K562 (cell line): ENCODE data around the gene SMIM29. TPM values are rescaled to one million over a fixed set of nuclear protein-coding genes. Genes with fewer than 3 reads are reported as not detected.

Experiments
- ARID1B ChIP-seq: fragments of 450-650 bp; IDR thresholded peaks from 2 replicates; pipeline ENCODE4 v1.6.1; 2016; ENCODE audit warnings: antibody characterized with exemption, mild to moderate bottlenecking, inconsistent platforms
- ARID2 ChIP-seq: fragments of 450-650 bp; IDR thresholded peaks from 2 replicates; pipeline ENCODE4 v1.6.1; 2017; ENCODE audit warnings: antibody characterized with exemption, mild to moderate bottlenecking
- DLX4 ChIP-seq: fragments of 250-450 bp; sonication (Bioruptor Pico); IDR thresholded peaks from 2 replicates; pipeline ENCODE4 v1.6.1; 2021; ENCODE audit warnings: mild to moderate bottlenecking
- HDAC1 ChIP-seq, 2 experiments: fragments of 450-650 bp; IDR thresholded peaks; 2 replicates each; pipeline ENCODE4 v1.6.1; 2016 to 2017; ENCODE audit warnings: inconsistent platforms in 1 of 2, mild to moderate bottlenecking in 1 of 2, moderate library complexity in 1 of 2
- HEY1 ChIP-seq: fragments of 250-450 bp; sonication (Bioruptor Pico); IDR thresholded peaks from 2 replicates; pipeline ENCODE4 v1.5.0; 2020; ENCODE audit warnings: mild to moderate bottlenecking, moderate library complexity, borderline replicate concordance
- HNRNPLL ChIP-seq: fragments of 200-400 bp; formaldehyde crosslinking; IDR thresholded peaks from 2 replicates; pipeline ENCODE4 v1.6.1; 2017; ENCODE audit warnings: low read length, low read depth, mild to moderate bottlenecking; ENCODE audit not compliant: poor library complexity, severe bottlenecking
- PHF8 ChIP-seq: fragments of 200-600 bp; sonication (generic); IDR thresholded peaks from 2 replicates; pipeline ENCODE4 v1.6.1; 2012; ENCODE audit warnings: mixed run types, mild to moderate bottlenecking, inconsistent platforms, low read length, moderate library complexity, borderline replicate concordance
- POLR2B ChIP-seq: fragments of 450-650 bp; IDR thresholded peaks from 2 replicates; pipeline ENCODE4 v1.6.1; 2018; ENCODE audit warnings: low read depth; ENCODE audit not compliant: partially characterized antibody
- RBM39 ChIP-seq: fragments of 200-400 bp; formaldehyde crosslinking; optimal IDR thresholded peaks from 2 replicates; pipeline ENCODE3; 2018; ENCODE audit warnings: low read depth, low read length
- SIX5 ChIP-seq, 2 experiments: IDR thresholded peaks; 2 replicates each; pipeline ENCODE4 v1.6.1; 2011; ENCODE audit warnings: low read length in 2 of 2, borderline replicate concordance in 1 of 2, low read depth in 1 of 2, mild to moderate bottlenecking in 1 of 2, moderate library complexity in 1 of 2; ENCODE audit not compliant: insufficient read depth in 1 of 2
- ZMIZ1 ChIP-seq, 2 experiments: fragments of 150-350 bp in 1 of 2; IDR thresholded peaks; 2 replicates each; pipeline ENCODE4 v1.6.1; 2012 to 2016; ENCODE audit warnings: low read depth in 2 of 2, low read length in 2 of 2, mild to moderate bottlenecking in 1 of 2, moderate library complexity in 1 of 2
- ZNF282 ChIP-seq: sonication (generic); formaldehyde crosslinking; IDR thresholded peaks from 2 replicates; pipeline ENCODE4 v1.8.1; 2023; ENCODE audit warnings: missing genetic modification reagents
- ZNF518B ChIP-seq: fragments of 250-450 bp; sonication (Bioruptor Pico); IDR thresholded peaks from 2 replicates; pipeline ENCODE4 v1.5.0; 2021; ENCODE audit warnings: mild to moderate bottlenecking, moderate library complexity
- polyA plus RNA-seq, 8 experiments: library from polyadenylated mRNA; depleted of rRNA in 4 of 8; stranded (reverse) in 5 of 8; unstranded in 3 of 8; fragments of >200 nt; fragmentation: Nextera tagmentation in 2 of 8; fragmentation: Illumina TruSeq in 1 of 8; extraction: Ambion mirVana in 2 of 8; extraction: Trizol in 1 of 8; gene quantifications; 2 replicates each; pipeline versions ENCODE4 v1.2.1 to v1.2.3, GENCODE V29; 2011 to 2014; ENCODE audit warnings: inconsistent platforms in 1 of 8, missing spikeins in 1 of 8
- total RNA-seq, 7 experiments: library from RNA; depleted of rRNA in 6 of 7; stranded (reverse); fragments of >200 nt in 6 of 7; fragmentation: Illumina TruSeq in 2 of 7; extraction: Trizol in 2 of 7; gene quantifications; 2 replicates each; pipeline versions ENCODE4 v1.2.1 to v1.2.3, GENCODE V29; 2011 to 2021; ENCODE audit warnings: low replicate concordance in 1 of 7
- TF ChIP-seq, protein P1 (sequence below), 2 experiments: IDR thresholded peaks in 1 of 2; conservative IDR thresholded peaks in 1 of 2; 2 replicates each; pipeline ENCODE4 v1.6.1; 2016; ENCODE audit warnings: low read depth in 2 of 2, mild to moderate bottlenecking in 1 of 2, missing compliant biosample characterization in 1 of 2, missing genetic modification characterization in 1 of 2, moderate library complexity in 1 of 2

SMIM29 gene
- total and polyA plus RNA-seq, 9 of the 15 experiments (the other 6 are each of a cell fraction or from before 2014, with no cell fraction given) = 6.5 to 36.7 (median 20.9) TPM

DNA sequence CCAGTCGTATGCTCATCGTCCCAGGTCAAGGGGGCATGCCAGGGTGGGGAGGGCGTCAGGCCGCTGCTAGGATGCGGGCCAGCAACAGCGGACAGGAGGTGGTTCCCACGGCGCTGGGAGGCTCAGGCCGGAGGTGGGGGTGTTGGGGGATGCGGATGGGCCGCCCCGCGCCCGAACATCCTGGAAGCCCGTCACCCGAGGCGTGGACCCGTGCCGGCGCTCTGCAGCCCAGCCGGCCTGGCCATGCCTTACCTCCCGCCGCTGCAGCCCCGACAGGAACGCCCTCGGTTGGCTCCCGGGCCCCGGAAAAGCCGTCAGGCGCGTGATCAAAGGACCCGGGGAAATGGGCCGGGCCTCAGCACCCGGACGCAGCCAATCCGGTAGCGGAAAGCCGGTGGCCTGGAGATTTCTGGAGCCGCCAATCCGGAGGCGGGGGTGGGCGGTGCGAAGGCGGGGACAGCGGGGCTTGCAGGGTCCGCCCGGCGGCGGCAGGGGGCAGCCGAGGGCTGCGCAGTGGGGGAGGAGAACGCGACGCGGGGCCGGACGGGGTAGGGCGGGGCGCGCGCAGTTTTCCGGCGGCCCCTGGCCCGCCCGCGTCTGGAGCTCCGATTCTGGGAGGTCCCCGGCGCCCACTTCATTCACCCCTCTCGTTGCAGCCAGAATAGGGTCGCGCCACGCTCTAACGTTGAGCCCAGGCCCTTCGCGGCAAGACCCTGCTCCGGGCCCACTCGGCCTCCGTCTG lies at the start of gene SMIM29 (continued):
- TF ChIP-seq ZMIZ1 (IDR thresholded peaks at IDR 0.05; ENCODE audit: low read depth in 2 of 2, low read length in 2 of 2) = no peak
- TF ChIP-seq HEY1 (CRISPR knock-in tag) = no peak
- no peak for TF ChIP-seq DLX4 (CRISPR knock-in tag)
- TF ChIP-seq ARID1B = peak; percentile 32
- peak; percentile 81 for TF ChIP-seq POLR2B
- peak; percentile 87; the same call in 1 of the 2 replicates for TF ChIP-seq PHF8
- peak; percentile 14; the same call in 1 of the 2 replicates for TF ChIP-seq ARID2
- no peak for TF ChIP-seq ZNF282 (CRISPR knock-in tag)
- peak; percentile 76 for TF ChIP-seq HNRNPLL
- peak in 1 of 2 experiments; percentile 96; a peak in 2 of 4 replicates for TF ChIP-seq HDAC1 (IDR thresholded peaks at IDR 0.05)
- no peak for TF ChIP-seq ZNF518B (CRISPR knock-in tag)
- TF ChIP-seq, protein P1, sequence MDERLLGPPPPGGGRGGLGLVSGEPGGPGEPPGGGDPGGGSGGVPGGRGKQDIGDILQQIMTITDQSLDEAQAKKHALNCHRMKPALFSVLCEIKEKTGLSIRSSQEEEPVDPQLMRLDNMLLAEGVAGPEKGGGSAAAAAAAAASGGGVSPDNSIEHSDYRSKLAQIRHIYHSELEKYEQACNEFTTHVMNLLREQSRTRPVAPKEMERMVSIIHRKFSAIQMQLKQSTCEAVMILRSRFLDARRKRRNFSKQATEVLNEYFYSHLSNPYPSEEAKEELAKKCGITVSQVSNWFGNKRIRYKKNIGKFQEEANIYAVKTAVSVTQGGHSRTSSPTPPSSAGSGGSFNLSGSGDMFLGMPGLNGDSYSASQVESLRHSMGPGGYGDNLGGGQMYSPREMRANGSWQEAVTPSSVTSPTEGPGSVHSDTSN (CRISPR knock-in tag; IDR thresholded peaks at IDR 0.05; ENCODE audit: low read depth) = no peak
- TF ChIP-seq, protein P1 (tag; conservative IDR thresholded peaks at IDR 0.05; ENCODE audit: low read depth) = no peak
- no peak for TF ChIP-seq SIX5 (IDR thresholded peaks at IDR 0.05; ENCODE audit: borderline replicate concordance in 1 of 2, insufficient read depth in 1 of 2, low read depth in 1 of 2, low read length in 2 of 2)
- no peak for TF ChIP-seq RBM39
